ENCODE data around the gene MRNIP.

Gene MRNIP

GRCh38 chr5:179822444-179822990 lies 36.1 kb downstream of the MRNIP start:
- DNase-seq (ENCODE audit: low read depth in 1 of 2, low spot score in 1 of 2) = no peak

GRCh38 chr5:179822059-179822432 lies 36.6 kb downstream of the MRNIP start:
- DNase-seq (ENCODE audit: low read depth in 1 of 2, low spot score in 1 of 2) = no peak

- peak; percentile 72 to 74 for DNase-seq (ENCODE audit: low read depth in 1 of 2, low spot score in 1 of 2)
These were observed 37.1 kb downstream of the MRNIP start for GRCh38 chr5:179821298-179822058.

GRCh38 chr5:179820483-179821297 lies 37.9 kb downstream of the MRNIP start, which contains the start of gene SQSTM1:
TSS of gene SQSTM1 (plus strand) at chr5:179820905. CDS start at chr5:179820937, 32 bp downstream.
- DNase-seq (ENCODE audit: low read depth in 1 of 2, low spot score in 1 of 2) = peak; percentile 60 to 75

- DNase-seq (ENCODE audit: low read depth in 1 of 2, low spot score in 1 of 2) = no peak
These were observed 38.5 kb downstream of the MRNIP start for GRCh38 chr5:179820127-179820482.

GRCh38 chr5:179819296-179820126 lies 39.1 kb downstream of the MRNIP start:
- DNase-seq (ENCODE audit: low read depth in 1 of 2, low spot score in 1 of 2) = peak in 1 of 2 donors; percentile 27

- DNase-seq (ENCODE audit: low read depth in 1 of 2, low spot score in 1 of 2) = peak; percentile 78 to 82
These were observed 39.8 kb downstream of the MRNIP start for GRCh38 chr5:179818746-179819295.

- DNase-seq (ENCODE audit: low read depth in 1 of 2, low spot score in 1 of 2) = no peak
These were observed 40.5 kb downstream of the MRNIP start for GRCh38 chr5:179817890-179818745.

- no peak for DNase-seq (ENCODE audit: low read depth in 1 of 2, low spot score in 1 of 2)
These were observed 41.2 kb downstream of the MRNIP start for GRCh38 chr5:179817470-179817840.

- DNase-seq (ENCODE audit: low read depth in 1 of 2, low spot score in 1 of 2) = no peak
These were observed 41.7 kb downstream of the MRNIP start for GRCh38 chr5:179816796-179817469.

GRCh38 chr5:179816401-179816795 lies 42.2 kb downstream of the MRNIP start:
- no peak for DNase-seq (ENCODE audit: low read depth in 1 of 2, low spot score in 1 of 2)

- DNase-seq (ENCODE audit: low read depth in 1 of 2, low spot score in 1 of 2) = no peak
These were observed 42.9 kb downstream of the MRNIP start for GRCh38 chr5:179815491-179816249.

GRCh38 chr5:179814090-179814489 lies 44.5 kb downstream of the MRNIP start:
- DNase-seq (ENCODE audit: low read depth in 1 of 2, low spot score in 1 of 2) = no peak

- no peak for DNase-seq (ENCODE audit: low read depth in 1 of 2, low spot score in 1 of 2)
These were observed 45.5 kb downstream of the MRNIP start for GRCh38 chr5:179812997-179813607.

GRCh38 chr5:179812135-179812825 lies 46.3 kb downstream of the MRNIP start:
- no peak for DNase-seq (ENCODE audit: low read depth in 1 of 2, low spot score in 1 of 2)

- peak in 1 of 2 donors; percentile 37 for DNase-seq (ENCODE audit: low read depth in 1 of 2, low spot score in 1 of 2)
These were observed 52.2 kb downstream of the MRNIP start, which contains the start of gene MGAT4B for GRCh38 chr5:179806250-179807048. TSS of gene MGAT4B (minus strand) at chr5:179806866. CDS start at chr5:179806583, 283 bp downstream.
